Spleen (tissue), 11 donors: ENCODE measurements around the gene C1GALT1. TPM values are rescaled to one million over a fixed set of nuclear protein-coding genes. Genes with fewer than 3 reads are reported as not detected.

Experiments
- DNase-seq: peaks from one replicate; pipeline ENCODE4 v3.0.0-alpha.2; 2020
- H3K27ac ChIP-seq, 8 donors: fragments of 200-600 bp; sonication (generic) in 7 of 8; 1 replicate in 4 of 8; 2 replicates in 4 of 8; pipeline versions ENCODE4 v1.5.0 to v1.8.0; 2016 to 2021; ENCODE audit warnings: inconsistent platforms in 4 of 8, mild to moderate bottlenecking in 4 of 8, moderate library complexity in 1 of 8
- H3K27me3 ChIP-seq, 7 donors: fragments of 200-600 bp; sonication (generic) in 6 of 7; replicated peaks in 1 of 7; 1 replicate in 4 of 7; 2 replicates in 3 of 7; pipeline versions ENCODE4 v1.5.0 to v1.8.0; 2016 to 2021; ENCODE audit warnings: inconsistent platforms in 3 of 7, mild to moderate bottlenecking in 1 of 7
- H3K36me3 ChIP-seq, 6 donors: fragments of 200-600 bp; sonication (generic) in 5 of 6; 1 replicate in 4 of 6; 2 replicates in 2 of 6; pipeline versions ENCODE4 v1.5.0 to v1.8.0; 2016 to 2021; ENCODE audit warnings: inconsistent platforms in 2 of 6
- H3K4me1 ChIP-seq, 6 donors: fragments of 200-600 bp; sonication (generic) in 5 of 6; 1 replicate in 3 of 6; 2 replicates in 3 of 6; pipeline versions ENCODE4 v1.5.0 to v1.8.0; 2016 to 2021; ENCODE audit warnings: inconsistent platforms in 3 of 6
- H3K4me3 ChIP-seq, 8 donors: fragments of 200-600 bp; sonication (generic) in 7 of 8; 1 replicate in 4 of 8; 2 replicates in 4 of 8; pipeline versions ENCODE4 v1.5.0 to v1.8.0; 2016 to 2021; ENCODE audit warnings: inconsistent platforms in 4 of 8, mild to moderate bottlenecking in 4 of 8, moderate library complexity in 2 of 8
- H3K9me3 ChIP-seq, 8 donors: fragments of 200-600 bp; sonication (generic) in 7 of 8; 1 replicate in 4 of 8; 2 replicates in 4 of 8; pipeline versions ENCODE4 v1.5.0 to v1.8.0; 2016 to 2021; ENCODE audit warnings: inconsistent platforms in 4 of 8
- POLR2A ChIP-seq, 3 donors: fragments of 450-650 bp; IDR thresholded peaks; one replicate each; pipeline ENCODE4 v1.5.1; 2017; ENCODE audit warnings: antibody characterized with exemption in 3 of 3, mild to moderate bottlenecking in 1 of 3
- POLR2AphosphoS5 ChIP-seq, 3 donors: sonication (generic); formaldehyde crosslinking; IDR thresholded peaks; one replicate each; pipeline ENCODE4 v1.5.1; 2017; ENCODE audit warnings: antibody characterized with exemption in 3 of 3
- WGBS, 5 donors: extraction: QIAGEN DNeasy Blood & Tissue Kit in 3 of 5; methylation state at CpG; one replicate each; pipeline versions ENCODE4 v1.1.5 to v1.1.7; 2013 to 2018; 5-methylcytosine and 5-hydroxymethylcytosine counted together
- intact Hi-C: fragments of 100-400 bp; cut with DNase I; formaldehyde crosslinking; loops from one replicate; pipeline ENCODE4 v1.15.0; 2023; ENCODE audit warnings: low total_unique reads
- polyA plus RNA-seq, 3 donors: library from polyadenylated mRNA; stranded (reverse); fragments of 200-250 nt; gene quantifications; one replicate each; pipeline ENCODE4 v1.2.1, GENCODE V29; 2013
- total RNA-seq, 7 donors: library from RNA; depleted of rRNA in 3 of 7; stranded (reverse); fragments of >200 nt in 3 of 7; fragmentation: NEBNext Ultra II Directional in 4 of 7; extraction: Animal tissue kit (Norgen Biotek cat#: 25700) in 4 of 7; gene quantifications; one replicate each; pipeline versions ENCODE4 v1.1.0 to v1.2.1, GENCODE V29; 2016 to 2021
- TF ChIP-seq, protein P1 (sequence below), 11 experiments: fragments of 200-600 bp in 7 of 11; fragments of 450-650 bp in 4 of 11; sonication (generic) in 4 of 11; IDR thresholded peaks in 8 of 11; conservative IDR thresholded peaks in 3 of 11; 1 replicate in 7 of 11; 2 replicates in 4 of 11; pipeline versions ENCODE4 v1.4.0 to v1.8.0; 2016 to 2021; ENCODE audit warnings: antibody characterized with exemption in 11 of 11, inconsistent platforms in 4 of 11, mild to moderate bottlenecking in 1 of 11
- donor health status: healthy with polysubstance abuse.
- donor health status: DM: no; HTN: no; CAD: no; lungs with moderate emphysema.
- donor health status: DM: no; HTN: no; CAD: no.
- donor health status: Bipolar disorder and iron deficiency.
- donor health status: healthy.
- donor health status: DM: no; HTN: no; CAD: no.
- donor health status: DM: yes; HTN: yes; CAD: no.

The C1GALT1 gene
- total and polyA plus RNA-seq, 10 donors = 6.9 to 61.2 (median 40.0) TPM

DNA sequence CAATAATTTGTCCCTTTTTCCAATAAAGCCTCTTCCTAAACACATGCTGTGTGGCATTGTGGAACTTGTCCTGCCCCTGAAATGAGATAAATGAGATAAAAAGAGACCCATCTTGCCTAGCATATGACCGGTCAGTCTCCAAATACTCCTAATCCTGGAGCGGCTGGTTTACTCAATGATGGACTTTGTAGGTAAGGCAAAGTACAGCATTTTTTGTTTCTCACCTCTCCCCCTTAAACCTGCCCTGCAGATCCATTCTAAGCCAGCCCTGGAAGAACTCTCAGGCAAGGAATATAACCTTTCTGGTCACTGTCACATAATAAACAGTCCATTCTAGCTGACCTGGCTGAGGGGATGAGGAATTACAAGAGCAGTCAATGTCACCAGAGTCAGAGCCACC is 110.7 kb downstream of the C1GALT1 start:
- Histone ChIP-seq H3K27me3 (no peaks in the 10 kb centered on the region), H3K4me3 (no peak overlapping the region), H3K4me1 (no peaks in the 10 kb centered on the region), H3K27ac (no peak overlapping the region), H3K9me3 (no peaks in the 10 kb centered on the region), H3K36me3 (no peaks in the 10 kb centered on the region)
- 93 to 100% (median 97%) methylated on average over 2 of the region's 2 CpGs for WGBS, 5 donors
- no peak for DNase-seq
- TF ChIP-seq POLR2AphosphoS5 (IDR thresholded peaks at IDR 0.05) = no peak
- no peak for TF ChIP-seq POLR2A (IDR thresholded peaks at IDR 0.05)
- TF ChIP-seq, protein P1, sequence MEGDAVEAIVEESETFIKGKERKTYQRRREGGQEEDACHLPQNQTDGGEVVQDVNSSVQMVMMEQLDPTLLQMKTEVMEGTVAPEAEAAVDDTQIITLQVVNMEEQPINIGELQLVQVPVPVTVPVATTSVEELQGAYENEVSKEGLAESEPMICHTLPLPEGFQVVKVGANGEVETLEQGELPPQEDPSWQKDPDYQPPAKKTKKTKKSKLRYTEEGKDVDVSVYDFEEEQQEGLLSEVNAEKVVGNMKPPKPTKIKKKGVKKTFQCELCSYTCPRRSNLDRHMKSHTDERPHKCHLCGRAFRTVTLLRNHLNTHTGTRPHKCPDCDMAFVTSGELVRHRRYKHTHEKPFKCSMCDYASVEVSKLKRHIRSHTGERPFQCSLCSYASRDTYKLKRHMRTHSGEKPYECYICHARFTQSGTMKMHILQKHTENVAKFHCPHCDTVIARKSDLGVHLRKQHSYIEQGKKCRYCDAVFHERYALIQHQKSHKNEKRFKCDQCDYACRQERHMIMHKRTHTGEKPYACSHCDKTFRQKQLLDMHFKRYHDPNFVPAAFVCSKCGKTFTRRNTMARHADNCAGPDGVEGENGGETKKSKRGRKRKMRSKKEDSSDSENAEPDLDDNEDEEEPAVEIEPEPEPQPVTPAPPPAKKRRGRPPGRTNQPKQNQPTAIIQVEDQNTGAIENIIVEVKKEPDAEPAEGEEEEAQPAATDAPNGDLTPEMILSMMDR (IDR thresholded peaks at IDR 0.05 in 8 of 11, conservative IDR thresholded peaks at IDR 0.05 in 3 of 11) = no peak
- intact Hi-C loops = no loop called here

DNA sequence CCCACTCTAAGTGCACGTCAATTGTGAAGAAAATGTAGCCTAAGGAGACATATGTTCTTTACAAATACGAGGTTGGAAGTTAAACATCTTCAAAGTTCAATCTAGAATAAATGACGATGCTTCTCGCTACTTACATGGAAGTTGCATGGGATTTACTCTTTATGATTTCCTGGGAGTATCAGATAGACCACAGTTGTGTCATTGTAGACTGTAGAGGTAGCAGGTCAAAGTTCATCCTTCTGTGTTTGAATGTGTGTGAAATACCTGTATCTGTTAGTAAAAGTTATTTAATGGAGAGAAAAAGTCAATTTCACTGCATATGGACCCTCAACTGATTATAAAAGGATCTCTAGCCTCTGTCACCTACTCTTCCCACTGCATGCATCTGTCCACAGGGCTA is 112.6 kb downstream of the C1GALT1 start:
- intact Hi-C loops = no loop called here
- WGBS, 5 donors = 90 to 96% (median 93%) methylated on average over 4 of the region's 4 CpGs

More for the DNA sequence above, 112.6 kb downstream of the C1GALT1 start:
- DNase-seq = no peak
- Histone ChIP-seq H3K27me3 (no peaks in the 10 kb centered on the region), H3K4me3 (no peak overlapping the region), H3K4me1 (no peaks in the 10 kb centered on the region), H3K27ac (no peak overlapping the region), H3K36me3 (no peaks in the 10 kb centered on the region), H3K9me3 (peaks cover 0 to 4% (median 0%) of the 10 kb centered on the region in 8 donors)
- TF ChIP-seq POLR2A (IDR thresholded peaks at IDR 0.05) (no peak), POLR2AphosphoS5 (IDR thresholded peaks at IDR 0.05) (no peak)
- TF ChIP-seq, protein P1 (IDR thresholded peaks at IDR 0.05 in 8 of 11, conservative IDR thresholded peaks at IDR 0.05 in 3 of 11) = no peak
